ENCODE results near the gene TBXAS1. TPM values are rescaled to one million over a fixed set of nuclear protein-coding genes. Genes with fewer than 3 reads are reported as not detected.
A peak's percentile ranks its signal among the peaks of the same experiment; 100 is the strongest.

TBXAS1 gene
- 6.6 TPM for total RNA-seq

GRCh38 chr7:139829025-139829774, at the start of gene TBXAS1:
Gene TBXAS1, plus strand, starts transcription at chr7:139829264. Its CDS starts 127 bp downstream, at chr7:139829391.
- ATAC-seq (peak; percentile 71), DNase-seq (ENCODE audit: low spot score) (no peak)

GRCh38 chr7:139782932-139783331, 46.1 kb upstream of the TBXAS1 start:
- ATAC-seq (peak; percentile 64), DNase-seq (ENCODE audit: low spot score) (no peak)

- DNase-seq (ENCODE audit: low spot score): no peak
- no peak for ATAC-seq
Measured at GRCh38 chr7:139783647-139784385, 45.2 kb upstream of the TBXAS1 start.

DNA sequence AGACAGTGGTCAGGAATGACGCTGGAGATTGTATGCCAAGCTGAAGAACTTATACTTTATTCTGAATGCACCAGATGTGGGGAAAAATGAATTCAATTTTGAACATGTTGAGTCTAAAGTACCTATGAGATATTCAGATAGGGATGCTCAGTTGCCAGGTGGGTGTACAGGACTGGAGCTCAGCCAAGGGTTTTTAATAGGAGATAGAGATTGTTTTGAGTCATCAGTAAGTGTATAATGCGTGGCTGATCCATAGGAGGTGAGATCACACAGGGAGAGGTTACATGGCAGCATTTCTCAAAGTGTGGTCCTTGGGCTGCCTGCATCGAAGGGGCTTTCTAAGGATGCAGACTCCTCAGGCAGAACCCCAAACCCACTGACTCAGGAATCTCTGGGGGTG, 44.4 kb upstream of the TBXAS1 start:
- ATAC-seq: no peak
- DNase-seq (ENCODE audit: low spot score): no peak

- DNase-seq (ENCODE audit: low spot score) (no peak), ATAC-seq (no peak)
Measured at GRCh38 chr7:139791316-139791715, 37.7 kb upstream of the TBXAS1 start.

DNA sequence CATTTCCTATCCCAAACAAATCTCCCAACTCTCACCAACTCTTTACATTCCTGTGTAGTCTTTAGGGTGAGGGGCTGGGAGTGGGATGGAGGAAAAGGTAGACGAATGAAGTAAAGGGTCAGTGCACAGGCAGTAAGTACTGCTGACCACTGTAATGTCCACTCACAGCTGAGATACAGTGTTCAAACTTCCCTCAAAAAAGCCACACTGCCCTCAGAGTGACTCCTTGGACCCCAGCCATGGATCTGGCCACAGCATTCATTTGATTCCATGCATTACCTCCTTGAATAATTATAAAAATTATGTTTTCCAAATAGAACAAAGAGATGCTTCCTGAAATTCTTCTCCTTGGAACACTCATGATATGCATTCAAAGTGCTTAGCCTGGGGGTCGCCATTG, 31.5 kb upstream of the TBXAS1 start:
- ATAC-seq (no peak), DNase-seq (ENCODE audit: low spot score) (no peak)

GRCh38 chr7:139798221-139798620, 30.8 kb upstream of the TBXAS1 start:
- ATAC-seq: no peak
- DNase-seq (ENCODE audit: low spot score): no peak

GRCh38 chr7:139798892-139799291, 30.2 kb upstream of the TBXAS1 start:
- ATAC-seq (peak; percentile 84), DNase-seq (ENCODE audit: low spot score) (no peak)

DNA sequence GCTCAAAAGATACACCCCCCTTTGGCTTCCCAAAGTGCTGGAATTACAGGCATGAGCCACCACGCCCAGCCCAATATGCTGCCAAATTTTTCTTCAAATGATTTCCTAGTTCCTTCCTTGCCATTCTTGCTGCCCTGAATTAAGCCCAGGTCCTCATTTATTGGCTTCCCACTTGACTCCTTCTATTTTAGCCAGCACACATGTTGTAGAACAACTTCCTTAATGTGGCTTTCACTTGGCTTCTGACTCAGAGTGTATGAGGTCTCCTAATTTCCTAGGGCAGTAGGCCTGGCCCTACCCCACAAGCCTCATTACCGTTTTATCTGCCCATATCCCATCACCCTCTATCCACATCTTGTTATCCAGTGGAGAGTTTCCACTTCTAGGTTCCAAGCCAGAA, 29.5 kb upstream of the TBXAS1 start:
- ATAC-seq (peak; percentile 39), DNase-seq (ENCODE audit: low spot score) (no peak)

DNA sequence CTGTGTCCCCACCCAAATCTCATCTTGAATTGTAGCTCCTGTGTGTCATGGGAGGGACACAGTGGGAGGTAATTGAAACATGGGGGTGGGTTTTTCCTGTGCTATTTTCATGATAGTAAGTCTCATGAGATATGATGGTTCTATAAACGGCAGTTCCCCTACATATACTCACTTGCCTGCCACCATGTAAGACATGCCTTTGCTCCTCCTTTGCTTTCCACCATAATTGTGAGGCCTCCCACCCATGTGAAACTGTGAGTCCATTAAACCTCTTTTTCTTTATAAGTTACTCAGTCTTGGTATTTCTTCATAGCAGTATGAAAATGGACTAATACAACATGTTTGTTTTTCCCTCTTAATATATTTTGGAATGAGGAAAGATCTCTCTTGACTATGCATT, 24.5 kb upstream of the TBXAS1 start:
- ATAC-seq (no peak), DNase-seq (ENCODE audit: low spot score) (no peak)

GRCh38 chr7:139807009-139807408, 22.1 kb upstream of the TBXAS1 start:
- DNase-seq (ENCODE audit: low spot score) (no peak), ATAC-seq (peak; percentile 70)

DNA sequence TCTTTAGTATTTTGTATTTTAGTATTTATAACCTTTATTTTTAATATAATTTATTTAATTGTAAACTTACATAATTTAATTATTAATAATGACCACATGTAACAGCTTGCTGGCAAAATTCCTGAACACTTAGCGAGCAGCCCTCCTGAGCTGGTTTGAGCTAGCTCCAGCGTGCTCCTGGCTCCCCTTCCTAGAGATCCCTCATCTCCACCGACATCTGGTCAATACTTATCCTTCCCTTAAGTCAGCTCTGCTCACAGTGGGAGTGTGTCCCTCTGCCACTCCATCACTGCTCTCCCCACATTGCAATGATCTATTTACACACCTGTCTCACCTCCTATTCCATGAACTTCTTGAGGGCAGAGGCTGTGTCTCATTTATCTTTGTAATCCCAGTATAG, 20.6 kb upstream of the TBXAS1 start:
- DNase-seq (ENCODE audit: low spot score): no peak

GRCh38 chr7:139808846-139809442, 20.1 kb upstream of the TBXAS1 start:
- ATAC-seq: no peak
- DNase-seq (ENCODE audit: low spot score): no peak

More for the DNA sequence above, 20.6 kb upstream of the TBXAS1 start:
- no peak for ATAC-seq

- no peak for DNase-seq (ENCODE audit: low spot score)
- no peak for ATAC-seq
Measured at GRCh38 chr7:139811066-139811465, 18.0 kb upstream of the TBXAS1 start.

DNA sequence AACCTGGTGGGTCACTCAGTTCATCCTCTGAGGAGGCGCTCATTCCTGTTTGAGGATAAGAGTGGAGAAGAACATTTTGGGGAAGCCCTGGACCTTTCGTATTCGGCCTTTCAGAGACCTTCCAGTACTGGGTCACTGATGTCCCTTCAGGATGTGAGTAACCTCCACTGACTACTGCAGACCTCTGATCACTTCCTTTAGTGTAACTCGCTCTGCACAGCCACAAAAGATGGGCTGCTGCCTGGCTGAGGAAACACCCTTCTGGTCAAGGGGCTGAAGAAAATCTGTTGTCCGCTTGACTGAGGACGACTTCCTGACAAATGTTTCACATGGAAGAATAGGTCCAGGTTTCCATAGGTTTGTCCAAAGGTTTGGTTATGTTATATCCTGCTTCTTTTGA, 15.9 kb upstream of the TBXAS1 start:
- DNase-seq (ENCODE audit: low spot score): no peak
- no peak for ATAC-seq

DNA sequence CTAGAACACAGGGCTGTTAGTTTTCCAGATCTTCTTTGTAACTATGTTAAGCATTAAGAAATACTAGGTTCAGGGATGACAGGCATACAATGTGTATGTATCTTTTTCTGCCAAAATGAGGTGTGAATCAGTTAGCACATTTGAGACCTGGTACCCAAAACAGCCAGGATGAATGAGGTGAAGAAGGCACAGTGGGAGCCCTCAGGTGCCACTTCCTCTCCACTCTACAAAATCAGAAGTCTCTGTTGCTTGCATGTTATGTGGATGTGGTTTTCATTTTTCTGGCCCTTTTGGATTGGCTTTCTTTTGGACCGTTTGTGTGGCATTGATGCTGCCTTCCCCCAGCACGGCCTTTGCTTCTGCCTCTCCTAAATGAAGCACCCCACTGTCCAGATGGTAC, 15.4 kb upstream of the TBXAS1 start:
- no peak for ATAC-seq
- no peak for DNase-seq (ENCODE audit: low spot score)

DNA sequence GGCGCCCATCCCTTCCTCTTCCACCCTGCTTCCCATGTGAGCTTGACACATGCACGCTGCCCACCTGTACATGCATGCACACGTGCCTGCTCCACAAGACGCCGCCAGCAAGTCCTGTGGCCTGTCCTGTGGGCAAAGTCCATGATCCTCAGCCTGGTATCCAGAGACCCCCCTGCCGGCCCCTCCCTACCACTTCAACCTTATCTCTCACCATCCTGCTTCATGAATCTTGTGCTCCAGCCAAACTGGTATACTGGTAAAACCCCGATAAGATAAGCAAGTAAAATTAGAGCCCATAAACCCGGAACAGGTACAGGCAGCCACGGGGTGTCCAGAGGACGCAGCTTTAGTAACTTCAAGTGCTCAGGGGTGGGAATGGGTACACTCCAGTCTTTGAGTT, 11.8 kb upstream of the TBXAS1 start:
- DNase-seq (ENCODE audit: low spot score) (no peak), ATAC-seq (no peak)

DNA sequence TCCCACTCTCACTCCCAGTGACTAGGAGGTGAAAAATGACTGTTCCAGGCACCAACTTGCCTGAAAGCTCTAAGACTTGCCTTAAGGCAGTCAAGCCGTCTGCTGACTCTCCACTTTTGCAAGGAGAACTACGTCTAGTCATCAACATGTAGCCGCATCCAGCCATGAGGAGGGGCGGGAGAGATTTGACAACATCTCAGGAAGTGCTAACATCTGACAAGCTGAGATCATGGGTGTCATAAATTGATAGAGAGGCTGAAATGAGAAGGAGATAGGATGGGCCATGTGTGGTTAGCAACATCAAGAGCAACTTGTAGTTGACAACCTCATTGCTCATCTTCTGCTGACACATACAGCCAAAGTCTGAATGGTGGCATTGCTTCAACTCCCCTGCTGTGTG, 9.0 kb upstream of the TBXAS1 start:
- ATAC-seq (no peak), DNase-seq (ENCODE audit: low spot score) (no peak)

DNA sequence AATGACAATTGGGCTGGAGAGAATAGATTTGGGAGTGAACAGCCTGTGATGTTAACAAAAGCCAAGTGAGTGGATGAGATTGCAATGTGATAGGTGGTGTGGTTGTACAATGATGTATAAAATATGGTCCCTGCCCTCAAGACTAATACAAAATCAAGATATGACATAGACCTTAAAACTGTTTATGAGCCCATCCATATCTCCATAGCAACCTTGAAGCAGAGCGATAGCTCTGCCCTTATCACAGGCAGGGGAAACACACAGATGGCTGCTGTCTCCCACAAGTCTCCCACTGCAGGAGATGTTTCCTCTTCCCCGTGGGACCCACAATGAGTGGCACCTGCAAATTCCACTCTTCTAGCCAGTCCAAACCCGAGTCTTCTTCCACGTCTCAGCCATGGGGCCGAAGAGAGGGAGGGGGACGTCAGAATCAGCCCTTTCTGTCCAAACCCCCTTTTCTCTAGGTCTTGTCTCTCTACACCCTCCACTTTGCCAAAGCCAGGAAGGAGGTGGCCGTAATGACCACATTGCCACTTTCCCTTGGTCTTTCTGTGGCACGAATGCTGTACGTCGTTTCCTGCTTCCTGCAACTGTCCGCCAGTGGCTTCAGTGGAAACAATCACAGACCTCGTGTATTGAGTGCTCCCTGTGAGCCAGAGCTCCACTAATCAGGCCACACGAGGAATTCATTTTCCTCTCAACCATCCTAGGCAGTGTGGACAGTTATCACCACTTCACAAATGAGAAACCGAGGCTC, 7.5 kb upstream of the TBXAS1 start:
- DNase-seq (ENCODE audit: low spot score) (no peak), ATAC-seq (no peak)

- ATAC-seq (no peak), DNase-seq (ENCODE audit: low spot score) (no peak)
Measured at GRCh38 chr7:139822855-139823254, 6.2 kb upstream of the TBXAS1 start.

- no peak for ATAC-seq
- DNase-seq (ENCODE audit: low spot score): no peak
Measured at GRCh38 chr7:139823959-139824521, 5.0 kb upstream of the TBXAS1 start.
